Ascending aorta (tissue), 2 donors: ENCODE measurements around the gene NME7. TPM values are rescaled to one million over a fixed set of nuclear protein-coding genes. Genes with fewer than 3 reads are reported as not detected.

Experiments used
- DNase-seq, 2 donors: peaks; one replicate each; pipeline ENCODE4 v3.0.0-alpha.2; 2019; ENCODE audit warnings: low spot score in 2 of 2
- H3K27ac ChIP-seq, 2 donors: fragments of 200-600 bp; sonication (generic); one replicate each; pipeline ENCODE4 v1.5.1; 2016 to 2017; ENCODE audit warnings: mild to moderate bottlenecking in 1 of 2
- H3K27me3 ChIP-seq: fragments of 200-600 bp; sonication (generic); one replicate; pipeline ENCODE4 v1.5.1; 2017
- H3K36me3 ChIP-seq, 2 donors: fragments of 200-600 bp; sonication (generic); one replicate each; pipeline ENCODE4 v1.5.1; 2016
- H3K4me1 ChIP-seq, 2 donors: fragments of 200-600 bp; sonication (generic); one replicate each; pipeline ENCODE4 v1.5.1; 2016 to 2017; ENCODE audit warnings: mild to moderate bottlenecking in 1 of 2
- H3K4me3 ChIP-seq, 2 donors: fragments of 200-600 bp; sonication (generic); one replicate each; pipeline ENCODE4 v1.5.1; 2016 to 2017; ENCODE audit warnings: mild to moderate bottlenecking in 1 of 2
- H3K9me3 ChIP-seq, 2 donors: fragments of 200-600 bp; sonication (generic); one replicate each; pipeline ENCODE4 v1.5.1; 2016
- intact Hi-C: fragments of 100-400 bp; cut with DNase I; formaldehyde crosslinking; loops from one replicate; pipeline ENCODE4 v1.15.1; 2023
- total RNA-seq: library from RNA; depleted of rRNA; stranded (reverse); fragments of >200 nt; gene quantifications from one replicate; pipeline ENCODE4 v1.1.0, GENCODE V29; 2016
- TF ChIP-seq, protein P1 (sequence below), 3 experiments: fragments of 200-600 bp in 2 of 3; fragments of 450-650 bp in 1 of 3; sonication (generic) in 2 of 3; IDR thresholded peaks; one replicate each; pipeline ENCODE4 v1.5.1; 2016 to 2019; ENCODE audit warnings: antibody characterized with exemption in 3 of 3, mild to moderate bottlenecking in 1 of 3, moderate library complexity in 1 of 3

The NME7 gene
- total RNA-seq, 1 donor from 2014 or later: 4.9 TPM

DNA sequence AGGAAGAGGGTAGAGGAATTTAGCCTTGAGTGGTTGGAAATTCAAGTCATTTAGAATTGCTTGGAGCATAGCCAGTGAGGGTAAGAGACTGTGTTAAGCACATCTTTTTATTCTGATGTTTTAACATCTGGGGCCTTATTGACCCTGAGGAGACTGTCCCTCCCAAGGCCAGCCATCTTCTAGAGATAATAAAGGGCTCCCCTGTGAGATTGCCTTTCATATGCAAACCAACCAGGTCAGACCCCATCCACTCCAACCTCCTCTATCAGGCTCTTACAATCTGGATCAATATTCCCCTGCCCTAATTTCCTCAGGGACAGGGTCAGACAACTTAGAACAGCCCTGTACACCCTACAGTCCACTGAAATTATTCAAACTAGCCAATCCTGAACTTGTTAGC is 167.3 kb downstream of the NME7 start:
- Histone ChIP-seq H3K36me3 (no peaks in the 10 kb centered on the region), H3K4me3 (no peak overlapping the region), H3K27me3 (no peaks in the 10 kb centered on the region), H3K4me1 (no peaks in the 10 kb centered on the region), H3K9me3 (no peaks in the 10 kb centered on the region), H3K27ac (no peak overlapping the region)
- TF ChIP-seq, protein P1, sequence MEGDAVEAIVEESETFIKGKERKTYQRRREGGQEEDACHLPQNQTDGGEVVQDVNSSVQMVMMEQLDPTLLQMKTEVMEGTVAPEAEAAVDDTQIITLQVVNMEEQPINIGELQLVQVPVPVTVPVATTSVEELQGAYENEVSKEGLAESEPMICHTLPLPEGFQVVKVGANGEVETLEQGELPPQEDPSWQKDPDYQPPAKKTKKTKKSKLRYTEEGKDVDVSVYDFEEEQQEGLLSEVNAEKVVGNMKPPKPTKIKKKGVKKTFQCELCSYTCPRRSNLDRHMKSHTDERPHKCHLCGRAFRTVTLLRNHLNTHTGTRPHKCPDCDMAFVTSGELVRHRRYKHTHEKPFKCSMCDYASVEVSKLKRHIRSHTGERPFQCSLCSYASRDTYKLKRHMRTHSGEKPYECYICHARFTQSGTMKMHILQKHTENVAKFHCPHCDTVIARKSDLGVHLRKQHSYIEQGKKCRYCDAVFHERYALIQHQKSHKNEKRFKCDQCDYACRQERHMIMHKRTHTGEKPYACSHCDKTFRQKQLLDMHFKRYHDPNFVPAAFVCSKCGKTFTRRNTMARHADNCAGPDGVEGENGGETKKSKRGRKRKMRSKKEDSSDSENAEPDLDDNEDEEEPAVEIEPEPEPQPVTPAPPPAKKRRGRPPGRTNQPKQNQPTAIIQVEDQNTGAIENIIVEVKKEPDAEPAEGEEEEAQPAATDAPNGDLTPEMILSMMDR (IDR thresholded peaks at IDR 0.05): no peak
- intact Hi-C loops: no loop called here
- no peak for DNase-seq

DNA sequence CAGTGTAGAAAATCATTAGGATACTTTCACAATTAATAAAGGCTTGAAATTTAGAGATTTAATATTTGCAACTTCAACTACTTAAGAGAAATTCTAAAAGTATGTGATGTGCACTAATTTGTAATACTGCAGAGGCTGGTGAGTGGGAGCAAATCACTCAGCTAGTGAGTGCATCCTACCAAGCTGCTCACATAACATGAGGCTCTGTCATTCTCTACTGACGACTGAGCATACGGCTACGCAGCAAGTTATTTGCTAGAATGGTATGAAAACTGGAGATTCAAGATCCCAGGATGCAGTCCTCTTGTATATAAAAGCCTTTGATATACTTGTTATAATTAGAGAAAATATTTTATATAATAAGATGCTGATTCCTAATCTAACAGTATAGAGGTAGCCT is 171.0 kb downstream of the NME7 start:
- H3K9me3 ChIP-seq: no peaks in the 10 kb centered on the region
- peaks cover 0 to 5% of the 10 kb centered on the region in 2 donors for H3K4me1 ChIP-seq
- H3K27ac ChIP-seq: no peak overlapping the region
- no peak for DNase-seq
- H3K36me3 ChIP-seq: no peaks in the 10 kb centered on the region
- H3K4me3 ChIP-seq: no peak overlapping the region
- H3K27me3 ChIP-seq: no peaks in the 10 kb centered on the region
- intact Hi-C loops: no loop called here
- TF ChIP-seq, protein P1 (IDR thresholded peaks at IDR 0.05): no peak

DNA sequence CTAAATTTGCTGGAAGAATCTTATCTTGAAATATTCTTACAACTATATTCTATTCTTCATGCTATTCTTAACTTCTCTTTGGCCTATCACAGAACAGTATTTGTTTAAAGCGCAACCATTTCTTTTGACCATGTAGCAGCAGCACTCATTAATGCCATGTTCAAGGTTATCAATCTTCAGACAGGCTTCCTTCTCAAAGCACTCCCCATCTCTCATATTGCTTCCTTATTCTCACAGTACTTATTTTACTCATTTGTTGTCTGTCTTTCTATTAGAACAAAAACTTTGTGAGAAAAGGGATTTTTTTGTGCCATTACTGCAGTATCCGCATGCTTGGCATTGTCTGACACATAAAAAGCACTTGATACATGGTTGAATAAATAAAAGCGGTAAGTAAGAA is 171.4 kb downstream of the NME7 start:
- H3K36me3 ChIP-seq: no peaks in the 10 kb centered on the region
- intact Hi-C loops: no loop called here
- DNase-seq: no peak
- H3K4me1 ChIP-seq: peaks cover 0 to 5% of the 10 kb centered on the region in 2 donors
- H3K4me3 ChIP-seq: no peak overlapping the region
- TF ChIP-seq, protein P1 (IDR thresholded peaks at IDR 0.05): no peak
- H3K27me3 ChIP-seq: no peaks in the 10 kb centered on the region
- H3K9me3 ChIP-seq: no peaks in the 10 kb centered on the region
- no peak overlapping the region for H3K27ac ChIP-seq

DNA sequence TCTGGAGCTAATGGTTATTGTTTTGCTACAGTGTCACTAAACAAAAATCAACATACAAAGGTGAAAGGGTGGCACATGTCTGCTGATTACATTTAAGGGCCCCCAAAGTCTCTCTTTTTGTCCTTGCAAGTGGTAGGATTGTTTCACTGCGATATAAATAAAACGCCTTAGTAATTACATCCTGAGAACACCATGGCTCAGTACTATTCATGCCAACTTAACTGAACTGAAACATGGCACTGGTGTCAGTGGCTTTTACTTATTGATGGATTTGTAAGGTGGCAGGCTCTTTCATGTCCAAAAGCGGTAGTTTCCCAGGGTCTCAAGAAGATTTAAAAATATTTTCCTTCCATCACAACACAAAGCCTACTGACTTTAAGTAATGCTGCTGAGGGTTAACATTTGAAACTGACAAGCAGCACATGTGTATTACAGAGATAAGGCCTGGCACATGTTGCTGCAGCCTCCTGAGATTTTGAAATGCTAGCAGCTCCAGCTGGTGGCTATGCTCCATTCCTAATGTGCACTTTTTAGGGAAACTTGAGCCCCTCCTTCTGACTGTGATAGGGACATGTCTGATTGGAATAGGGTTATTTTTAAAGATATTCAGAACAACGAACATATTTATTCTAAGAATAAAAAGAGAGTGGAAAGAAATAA is 174.3 kb downstream of the NME7 start:
- Histone ChIP-seq H3K27ac (peak overlapping the region in 1 of 2 donors; percentile 44), H3K4me1 (peaks cover 0 to 5% of the 10 kb centered on the region in 2 donors), H3K27me3 (no peaks in the 10 kb centered on the region), H3K9me3 (no peaks in the 10 kb centered on the region), H3K36me3 (no peaks in the 10 kb centered on the region), H3K4me3 (no peak overlapping the region)
- intact Hi-C loops: no loop called here
- TF ChIP-seq, protein P1 (IDR thresholded peaks at IDR 0.05): no peak
- DNase-seq: no peak

DNA sequence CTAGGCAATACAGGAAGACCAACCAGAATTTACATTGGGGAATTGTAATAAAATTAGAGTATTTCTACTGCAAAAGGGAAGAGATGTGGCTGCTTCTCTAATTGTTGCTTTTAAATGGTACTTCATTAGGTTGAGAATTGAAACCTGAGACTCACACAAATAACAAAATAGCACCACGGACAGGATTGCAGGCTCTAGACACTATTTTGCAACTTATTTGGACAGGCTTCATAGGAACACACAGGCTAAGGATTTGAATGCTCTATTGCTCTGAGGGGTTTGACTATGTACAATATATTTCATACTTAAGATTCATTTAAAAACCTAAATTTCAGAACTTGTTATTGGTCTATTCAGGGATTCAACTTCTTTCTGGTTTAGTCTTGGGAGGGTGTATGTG is 181.5 kb downstream of the NME7 start:
- Histone ChIP-seq H3K36me3 (no peaks in the 10 kb centered on the region), H3K9me3 (no peaks in the 10 kb centered on the region), H3K27ac (no peak overlapping the region), H3K4me1 (no peaks in the 10 kb centered on the region), H3K27me3 (no peaks in the 10 kb centered on the region), H3K4me3 (no peak overlapping the region)
- intact Hi-C loops: no loop called here
- DNase-seq: no peak
- TF ChIP-seq, protein P1 (IDR thresholded peaks at IDR 0.05): no peak

DNA sequence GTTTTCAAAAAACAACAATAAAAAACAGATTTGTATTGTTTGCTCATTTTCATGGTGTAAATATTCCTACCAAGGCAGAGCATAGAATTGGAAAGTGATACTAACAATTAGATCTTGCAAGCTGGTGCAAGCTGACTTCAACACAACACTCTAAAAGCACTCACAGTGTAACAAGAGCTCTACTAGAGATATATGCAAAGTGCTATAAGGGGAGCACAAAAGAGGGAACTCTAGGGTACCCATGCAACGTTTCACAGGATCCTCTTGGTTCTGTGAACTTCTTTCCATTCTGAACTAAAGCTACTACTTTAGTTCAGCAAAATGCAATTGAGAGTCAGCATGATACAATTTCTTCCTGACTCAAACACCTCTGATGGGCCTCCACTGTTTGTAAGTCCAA is 182.8 kb downstream of the NME7 start:
- no peak for DNase-seq
- intact Hi-C loops: no loop called here

More for the DNA sequence above, 182.8 kb downstream of the NME7 start:
- Histone ChIP-seq H3K9me3 (no peaks in the 10 kb centered on the region), H3K4me1 (no peaks in the 10 kb centered on the region), H3K27ac (no peak overlapping the region), H3K27me3 (no peaks in the 10 kb centered on the region), H3K36me3 (no peaks in the 10 kb centered on the region), H3K4me3 (no peak overlapping the region)
- TF ChIP-seq, protein P1 (IDR thresholded peaks at IDR 0.05): no peak
